Amniotic stem cell (primary cell): Measurements from ENCODE around the gene MYO1C.
"Not testable (repeated sequence)": the region's sequence is repeated elsewhere in the genome, so short reads cannot be mapped to it uniquely, and the experiment has no call there.

Experiments used
- DNase-seq: peaks from one replicate; lab custom pipeline; 2025; lab: John Stamatoyannopoulos, UW

MYO1C gene

DNA sequence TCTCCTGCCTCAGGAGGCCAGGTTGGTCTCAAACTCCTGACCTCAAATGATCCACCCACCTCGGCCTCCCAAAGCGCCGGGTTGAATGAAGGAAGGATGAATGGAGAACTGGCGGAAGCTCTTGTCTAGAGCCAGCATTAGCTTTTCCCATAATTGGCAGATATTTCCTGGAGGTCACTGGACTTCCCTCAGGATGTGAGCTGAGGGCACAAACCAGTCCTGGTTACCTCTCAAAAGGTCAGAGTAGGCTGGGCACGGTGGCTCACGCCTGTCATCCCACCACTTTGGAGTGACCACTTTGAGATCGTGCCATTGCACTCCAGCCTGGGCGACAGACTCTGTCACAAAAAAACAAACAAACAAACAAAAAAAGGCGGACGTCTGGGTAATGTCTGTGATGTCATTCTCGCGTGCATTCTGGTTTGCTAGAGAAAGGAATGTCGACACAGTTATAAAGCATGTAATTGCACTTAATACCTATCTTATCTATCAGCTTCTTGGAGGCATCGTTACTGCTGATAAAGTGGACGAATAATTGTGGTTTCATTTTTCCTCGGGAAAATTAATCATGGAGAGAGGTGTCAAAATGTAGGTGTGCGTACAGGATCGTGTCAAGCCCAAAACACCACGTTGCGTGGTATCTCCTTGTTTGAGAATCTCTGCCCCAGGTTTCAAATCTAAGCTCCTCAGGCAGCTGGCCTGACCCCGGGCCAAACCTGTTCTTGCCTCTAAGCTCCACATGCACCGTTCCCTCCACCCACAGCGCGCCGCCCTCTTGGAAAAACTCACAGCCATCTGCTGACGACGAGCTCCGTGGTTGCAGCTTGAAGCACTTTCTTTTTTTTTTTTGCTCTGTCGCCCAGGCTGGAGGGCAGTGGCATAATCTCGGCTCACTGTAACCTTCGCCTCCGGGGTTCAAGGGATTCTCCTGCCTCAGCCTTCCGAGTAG is 30.0 kb downstream of the MYO1C start:
- DNase-seq: no peak

DNA sequence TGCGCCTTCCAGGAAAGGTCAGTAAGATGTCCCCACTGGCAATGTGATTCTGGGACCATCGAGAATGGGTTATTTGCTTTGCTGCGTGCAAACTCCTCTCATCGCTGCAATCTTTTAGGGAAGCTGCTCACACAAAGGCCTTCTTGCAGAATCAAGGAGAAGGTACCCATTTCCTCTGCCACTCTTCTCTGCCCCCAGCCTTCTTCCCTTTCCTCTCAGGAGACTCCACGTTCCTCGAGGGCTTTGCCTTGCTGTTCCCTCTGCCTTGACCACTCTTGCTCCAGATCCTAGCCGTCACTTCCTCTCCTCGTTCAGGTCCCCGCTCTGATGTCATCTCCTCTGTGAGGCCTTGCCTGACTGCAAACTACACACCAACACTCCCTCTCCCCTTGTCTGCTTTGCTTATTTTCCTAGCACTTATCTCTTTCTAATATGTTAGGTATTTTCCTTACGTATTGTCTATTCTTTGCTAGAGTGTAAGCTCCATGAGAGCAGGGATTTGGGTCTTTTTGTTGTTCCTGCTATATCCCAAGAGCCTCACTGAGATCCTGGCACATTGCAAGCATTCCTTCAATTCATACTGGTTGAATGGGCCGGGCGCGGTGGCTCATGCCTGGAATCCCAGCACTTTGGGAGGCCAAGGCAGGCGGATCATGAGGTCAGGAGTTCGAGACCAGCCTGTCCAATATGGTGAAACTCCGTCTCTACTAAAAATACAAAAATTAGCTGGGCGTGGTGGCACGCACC is 31.1 kb downstream of the MYO1C start:
- no peak for DNase-seq

DNA sequence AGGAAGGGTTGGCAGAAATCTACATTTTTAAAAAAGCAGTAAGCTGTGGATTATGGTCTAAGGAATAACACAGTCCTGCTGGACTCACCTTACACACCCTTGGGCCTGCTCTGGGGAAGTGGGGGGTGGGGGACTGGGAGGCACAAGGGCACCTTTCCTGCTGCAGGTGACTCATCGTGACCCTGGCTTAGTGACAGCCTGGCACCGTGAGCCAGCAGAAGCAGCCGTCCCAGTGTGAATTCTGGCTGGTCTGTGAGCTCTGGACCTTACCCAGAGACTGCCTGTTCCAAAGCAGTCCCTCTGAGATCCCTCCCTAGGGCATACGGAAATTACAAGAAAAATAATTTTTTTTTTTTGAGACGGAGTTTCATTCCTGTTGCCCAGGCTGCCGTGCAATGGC is 32.3 kb downstream of the MYO1C start:
- DNase-seq: no peak

DNA sequence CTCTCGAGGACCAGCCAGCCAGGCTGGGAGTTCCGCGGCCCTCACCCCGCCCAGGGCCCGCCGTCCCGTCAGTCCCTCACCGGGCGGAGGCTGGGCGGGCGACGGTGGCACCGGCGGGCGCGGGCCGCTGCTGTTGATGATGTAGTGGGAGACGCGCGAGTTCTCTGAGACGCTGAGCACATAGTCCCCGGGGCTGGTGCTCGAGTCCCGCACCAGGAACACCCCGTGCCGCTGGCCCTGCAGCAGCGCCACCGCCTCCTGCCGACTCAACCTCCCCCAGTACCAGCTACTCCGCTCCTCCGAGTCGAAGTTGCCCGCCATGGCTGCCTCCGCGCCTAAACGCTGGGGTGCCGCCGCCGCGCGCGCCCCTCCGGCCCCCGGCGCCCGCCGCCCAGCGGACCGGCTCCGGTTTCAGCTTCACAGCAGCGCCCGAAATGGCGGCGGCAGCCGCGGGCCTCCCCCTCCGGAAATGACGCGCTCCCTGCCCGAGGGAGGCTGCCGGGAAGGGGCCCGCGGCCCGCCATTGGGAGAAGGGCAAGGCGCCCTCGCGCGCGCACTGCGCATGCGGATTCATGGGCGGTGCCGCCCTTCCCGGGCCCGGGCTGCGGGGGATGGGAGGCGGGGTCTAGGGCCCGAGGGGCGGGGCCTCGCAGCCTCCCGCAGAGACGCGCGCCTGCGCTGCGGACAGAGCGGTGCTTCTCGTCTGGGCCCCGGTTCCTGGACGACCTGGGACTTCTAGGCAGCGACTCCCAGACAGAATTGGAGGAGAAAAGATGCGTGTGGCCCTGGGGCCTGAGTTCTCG is 36.5 kb downstream of the MYO1C start, which contains the start of gene CRK:
TSS of gene CRK (minus strand) at position 436 of the 803 bp plus-strand sequence. CDS start at position 321, 115 bp downstream.
- DNase-seq: peak; percentile 70

DNA sequence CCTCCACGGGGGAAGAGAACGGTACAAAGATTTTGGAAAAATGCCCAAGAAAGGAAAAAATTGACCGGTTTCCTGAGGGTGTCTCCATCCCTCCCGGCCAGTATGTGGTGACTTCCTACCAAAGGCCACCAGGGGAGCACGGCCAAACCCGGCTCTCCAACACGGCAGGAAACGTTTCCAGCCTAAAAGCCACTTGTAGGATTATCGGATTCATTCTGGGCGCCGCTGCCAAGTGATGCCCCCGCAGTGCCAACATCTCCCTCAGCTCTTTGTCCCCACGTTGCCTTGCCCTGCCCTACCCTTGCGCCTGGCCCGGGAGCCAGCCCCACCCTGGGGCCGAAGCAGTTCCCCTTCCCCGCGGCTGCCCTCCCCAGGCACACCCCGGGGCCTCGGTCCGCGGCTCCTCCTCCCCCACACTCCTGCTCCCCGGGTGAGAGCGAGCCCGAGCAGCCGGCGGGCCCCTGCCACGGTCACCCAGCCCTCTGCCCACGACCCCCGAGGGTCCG is 37.1 kb downstream of the MYO1C start:
- peak; percentile 60 for DNase-seq

DNA sequence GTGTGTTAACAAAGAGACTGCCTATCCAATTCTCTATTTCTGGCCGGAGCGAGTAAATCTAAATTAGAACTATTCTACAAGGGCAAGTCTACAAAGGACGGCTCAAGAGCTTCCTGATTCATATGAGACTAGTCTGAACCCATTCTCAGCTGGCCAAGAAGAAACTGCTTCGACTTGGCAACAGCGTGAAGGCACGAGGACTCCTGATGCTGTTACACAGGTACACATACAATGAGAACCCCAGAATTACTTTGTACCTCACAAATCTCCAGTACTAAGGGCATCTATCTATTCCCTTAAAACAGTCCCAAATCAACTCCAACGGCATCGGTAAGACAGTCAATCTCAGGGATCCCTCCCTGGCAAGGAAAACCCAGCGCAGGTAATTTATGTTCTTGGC is 37.9 kb downstream of the MYO1C start:
- no peak for DNase-seq

DNA sequence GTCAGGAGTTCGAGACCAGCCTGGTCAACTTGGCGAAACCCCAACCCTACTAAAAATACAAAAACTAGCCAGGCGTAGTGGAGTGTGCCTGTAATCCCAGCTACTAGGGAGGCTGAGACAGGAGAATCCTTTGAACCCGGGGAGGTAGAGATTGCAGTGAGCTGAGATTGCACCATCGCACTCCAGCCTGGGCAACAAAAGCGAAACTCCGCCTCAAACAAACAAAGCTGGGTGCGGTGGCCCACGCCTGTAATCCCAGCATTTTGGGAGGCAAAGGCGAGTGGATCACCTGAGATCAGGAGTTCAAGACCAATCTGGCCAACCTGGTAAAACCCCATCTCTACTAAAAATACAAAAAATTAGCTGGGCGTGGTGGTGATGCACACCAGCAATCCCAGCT is 38.8 kb downstream of the MYO1C start:
- not testable (repeated sequence) for DNase-seq

DNA sequence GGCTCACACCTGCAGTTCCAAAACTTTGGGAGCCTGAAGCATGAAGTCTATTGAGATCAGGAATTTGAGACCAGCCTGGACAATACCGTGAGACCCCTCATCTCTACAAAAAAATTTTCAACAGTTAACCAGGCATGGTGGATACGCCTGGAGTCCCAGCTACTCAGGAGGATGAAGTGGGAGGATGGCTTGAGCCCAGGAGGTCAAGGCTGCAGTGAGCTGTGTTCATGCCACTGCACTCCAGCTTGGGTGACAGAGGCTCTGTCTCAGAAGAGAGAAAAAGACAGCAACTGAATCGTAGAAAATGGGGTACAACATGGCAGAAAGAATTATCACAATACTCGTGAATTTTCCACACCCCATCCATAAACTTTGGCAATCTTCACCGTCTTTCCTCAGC is 39.6 kb downstream of the MYO1C start:
- no peak for DNase-seq

DNA sequence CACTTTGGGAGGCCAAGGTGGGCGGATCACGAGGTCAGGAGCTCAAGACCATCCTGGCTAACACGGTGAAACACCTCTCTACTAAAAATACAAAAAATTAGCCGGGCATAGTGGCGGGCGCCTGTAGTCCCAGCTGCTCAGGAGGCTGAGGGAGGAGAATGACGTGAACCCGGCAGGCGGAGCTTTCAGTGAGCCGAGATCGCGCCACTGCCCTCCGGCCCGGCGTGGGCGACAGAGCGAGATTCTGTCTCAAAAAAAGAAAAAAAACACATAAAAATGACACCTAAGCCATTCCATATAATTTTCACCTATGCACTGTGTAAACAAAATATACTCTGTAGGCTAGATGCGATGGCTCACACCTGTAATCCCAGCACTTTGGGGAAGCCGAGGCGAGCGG is 42.2 kb downstream of the MYO1C start:
- not testable (repeated sequence) for DNase-seq

DNA sequence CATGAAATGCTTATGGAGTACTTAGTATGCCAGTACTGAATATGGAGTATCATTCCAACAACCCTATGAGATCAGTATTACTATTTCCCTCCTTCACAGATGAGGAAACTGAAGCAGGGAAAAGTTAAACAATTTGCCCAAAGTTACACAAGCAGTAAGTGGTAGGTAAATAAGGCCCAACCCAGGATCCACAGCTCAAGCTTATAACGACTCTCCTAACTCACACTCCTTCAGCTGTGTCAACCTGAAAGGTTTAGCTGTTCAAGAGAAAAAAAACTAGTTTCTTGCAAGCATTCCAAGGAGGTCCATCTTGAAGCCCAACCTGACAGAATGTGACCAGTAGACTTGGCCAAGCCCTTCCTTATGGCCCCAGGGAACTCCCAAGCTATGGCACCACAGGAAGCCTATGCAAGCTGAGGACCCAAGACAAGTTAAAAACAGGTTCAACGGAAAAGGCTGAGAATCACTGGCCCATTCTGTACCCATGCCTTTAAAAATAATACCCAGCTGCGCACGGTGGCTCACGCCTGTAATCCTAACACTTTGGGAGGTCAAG is 43.0 kb downstream of the MYO1C start:
- DNase-seq: no peak

DNA sequence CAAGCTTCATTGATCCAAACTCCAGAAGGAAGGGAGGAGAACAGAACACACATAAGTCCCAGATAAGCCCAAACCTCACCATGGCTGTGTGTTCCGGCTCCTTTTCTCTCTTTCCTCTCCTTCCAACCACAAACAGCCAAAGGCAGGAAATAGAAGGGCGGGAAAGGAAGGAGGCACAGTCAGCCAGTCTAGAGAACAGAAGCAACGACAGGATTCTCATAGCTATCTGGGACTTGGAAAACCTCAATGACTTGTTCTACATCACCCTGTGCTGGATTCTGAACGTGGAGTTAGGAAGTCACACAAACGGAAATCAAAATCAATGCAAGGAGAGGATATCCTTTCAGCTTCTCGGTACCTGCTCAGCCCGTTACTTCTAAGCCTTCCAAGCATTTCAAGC is 45.4 kb downstream of the MYO1C start:
- no peak for DNase-seq

DNA sequence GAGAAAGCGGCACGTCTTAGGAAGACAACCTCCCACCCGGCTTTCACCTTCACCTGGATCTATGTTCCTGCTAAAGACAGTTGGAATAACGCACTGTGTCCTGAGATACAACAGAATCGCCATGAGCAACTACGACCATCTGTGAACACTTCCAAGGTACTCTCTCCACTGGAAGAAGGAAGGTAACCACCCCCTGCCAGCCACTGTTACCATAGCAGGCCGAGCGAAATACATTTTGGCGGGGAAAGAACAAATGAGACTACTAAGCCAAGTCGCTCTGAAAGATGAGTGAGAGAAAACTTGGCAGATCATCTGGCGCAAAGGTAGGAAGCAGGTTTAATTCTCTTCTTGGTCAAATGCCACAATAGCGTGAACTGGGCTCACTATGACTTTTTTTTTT is 46.3 kb downstream of the MYO1C start:
- DNase-seq: no peak

DNA sequence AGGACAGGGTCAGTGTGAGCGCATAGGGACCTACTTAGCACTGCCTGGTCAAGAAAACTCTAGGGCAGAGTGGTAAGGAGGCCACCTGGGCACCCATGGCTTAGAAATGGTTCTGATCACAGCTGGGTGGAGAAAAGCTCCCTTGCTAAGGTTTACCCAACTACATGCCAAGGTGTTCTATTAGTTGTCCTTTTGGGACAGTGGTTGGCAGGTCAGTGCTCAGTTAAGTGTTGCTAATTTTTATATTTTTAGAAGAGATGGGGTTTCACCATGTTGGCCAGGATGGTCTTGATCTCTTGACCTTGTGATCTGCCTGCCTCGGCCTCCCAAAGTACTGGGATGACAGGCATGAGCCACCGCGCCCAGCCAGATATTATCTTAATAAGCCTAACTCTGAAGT is 46.8 kb downstream of the MYO1C start:
- DNase-seq: not testable (repeated sequence)

DNA sequence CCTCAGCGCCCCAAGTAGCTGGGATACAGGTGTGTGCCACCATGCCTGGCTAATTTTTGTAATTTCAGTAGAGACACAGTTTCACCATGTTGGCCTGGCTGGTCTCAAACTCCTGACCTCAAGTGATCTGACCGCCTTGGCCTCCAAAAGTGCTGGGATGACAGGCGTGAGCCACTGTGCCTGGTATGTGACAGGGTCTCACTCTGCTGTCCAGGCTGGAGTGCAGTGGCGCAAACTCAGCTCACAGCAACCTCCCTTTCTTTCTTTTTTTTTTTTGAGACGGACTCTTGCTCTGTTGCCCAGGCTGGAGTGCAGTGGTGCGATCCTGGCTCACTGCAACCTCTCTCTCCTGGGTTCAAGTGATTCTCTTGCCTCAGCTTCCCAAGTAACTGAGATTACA is 49.8 kb downstream of the MYO1C start:
- not testable (repeated sequence) for DNase-seq

DNA sequence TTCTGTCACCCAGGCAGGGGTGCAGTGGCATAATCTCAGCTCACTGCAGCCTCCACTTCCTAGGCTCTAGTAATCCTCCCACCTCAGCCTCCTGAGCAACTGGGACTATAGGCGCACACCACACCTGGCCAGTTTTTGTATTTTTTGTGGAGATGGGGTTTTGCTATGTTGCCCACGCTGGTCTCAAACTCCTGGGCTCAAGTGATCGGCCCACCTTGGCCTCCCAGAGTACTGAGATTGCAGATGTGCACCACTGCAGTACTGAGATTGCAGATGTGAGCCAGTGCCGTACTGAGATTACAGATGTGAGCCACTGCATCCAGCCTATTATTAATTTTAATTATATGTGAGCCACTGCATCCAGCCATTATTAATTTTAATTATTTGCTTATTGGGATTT is 50.3 kb downstream of the MYO1C start:
- DNase-seq: no peak

DNA sequence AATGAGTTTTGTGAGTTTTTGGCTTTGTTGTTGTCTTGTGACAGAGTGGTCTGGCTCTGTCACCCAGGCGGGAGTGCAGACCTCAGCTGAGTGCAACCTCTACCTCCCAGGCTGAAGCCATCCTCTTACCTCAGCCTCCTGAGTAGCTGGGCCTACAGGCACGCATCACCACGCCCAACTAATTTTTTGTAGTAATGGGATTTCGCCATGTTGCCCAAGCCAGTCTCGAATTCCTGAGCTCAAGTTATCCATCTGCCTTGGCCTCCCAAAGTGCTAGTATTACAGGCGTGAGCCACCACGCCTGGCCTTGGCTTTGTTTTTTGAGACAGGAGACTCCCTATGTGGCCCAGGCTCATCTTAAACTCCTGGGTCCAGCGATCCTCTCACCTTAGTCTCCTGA is 51.6 kb downstream of the MYO1C start:
- DNase-seq: no peak

DNA sequence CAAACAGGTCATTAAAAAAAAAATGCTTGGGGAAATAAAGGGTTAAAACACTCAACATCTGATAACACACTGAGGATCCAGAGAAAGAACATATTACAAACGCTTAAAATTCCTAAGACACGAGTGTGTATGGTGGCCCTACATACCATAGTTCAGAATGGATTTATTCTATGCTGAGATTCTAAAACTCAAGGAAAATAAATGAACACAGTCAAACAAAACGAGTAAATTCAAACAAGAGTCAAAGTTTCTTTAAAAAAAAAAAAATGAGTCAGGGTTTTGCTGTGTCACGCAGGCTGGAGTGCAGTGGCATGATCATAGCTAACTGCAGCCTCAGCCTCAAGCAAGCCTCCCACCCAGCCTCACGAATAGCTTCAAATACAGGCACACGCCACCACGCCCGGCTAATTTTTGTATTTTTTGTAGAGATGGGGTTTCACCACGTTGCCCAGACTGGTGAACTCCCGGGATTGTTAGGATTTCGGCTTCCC is 53.8 kb downstream of the MYO1C start:
- peak; percentile 76 for DNase-seq

DNA sequence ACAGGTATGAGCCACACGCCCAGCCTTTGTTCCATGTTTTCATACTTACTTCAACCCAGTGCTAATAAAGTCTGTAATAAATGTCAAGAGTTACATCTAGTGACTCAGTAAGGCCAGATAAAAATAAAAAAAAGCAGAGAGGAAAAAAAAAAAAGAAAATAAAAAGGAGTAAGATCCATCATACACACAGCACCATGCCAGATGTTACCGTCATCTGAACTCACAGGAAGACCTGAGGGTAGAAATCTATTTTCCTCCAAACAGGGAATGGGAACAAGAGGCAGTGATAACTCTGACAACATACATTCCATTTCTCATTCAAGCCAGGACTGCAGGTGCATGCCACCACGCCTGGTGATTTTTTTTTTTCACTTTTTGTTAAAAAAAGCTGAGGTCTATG is 57.2 kb downstream of the MYO1C start:
- DNase-seq: no peak

DNA sequence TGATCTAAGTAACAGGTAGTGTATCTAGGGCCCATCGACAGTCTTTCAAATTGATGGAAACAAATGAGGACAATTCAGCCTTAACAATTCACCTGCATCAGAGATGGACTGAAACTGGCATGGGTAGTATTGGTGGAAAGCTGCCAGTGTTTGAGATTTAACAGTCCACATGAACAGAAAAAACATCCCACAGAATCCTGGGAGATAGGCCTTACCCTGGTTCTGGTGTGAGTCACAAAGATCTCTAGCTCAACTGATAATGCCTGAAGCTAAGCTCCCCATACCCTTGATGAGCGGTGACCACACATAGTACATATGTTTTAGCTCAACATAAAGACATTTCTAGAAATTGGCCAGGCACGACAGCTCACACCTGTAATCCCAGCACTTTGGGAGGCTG is 58.3 kb downstream of the MYO1C start:
- no peak for DNase-seq

DNA sequence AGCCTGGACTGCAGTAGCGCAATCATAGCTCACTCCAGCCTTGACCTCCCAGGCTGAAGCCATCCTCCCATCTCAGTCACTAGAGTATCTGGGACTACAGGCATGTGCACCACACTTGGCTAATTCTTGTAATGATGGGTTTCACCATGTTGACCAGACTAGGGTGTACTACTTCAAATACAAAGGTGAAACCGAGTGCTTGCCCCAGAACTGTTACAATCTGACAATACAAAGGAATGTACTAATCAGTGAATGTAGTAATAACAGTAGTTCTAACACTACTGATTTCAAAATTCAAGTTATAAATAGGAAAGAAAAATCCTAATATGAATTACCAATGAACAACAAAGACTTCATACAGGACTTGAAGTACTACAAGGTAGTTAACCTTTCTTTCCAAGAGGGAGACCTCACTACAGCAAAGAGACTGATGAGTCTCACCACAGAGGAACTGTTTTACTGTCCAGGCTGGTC is 60.8 kb downstream of the MYO1C start:
- no peak for DNase-seq

DNA sequence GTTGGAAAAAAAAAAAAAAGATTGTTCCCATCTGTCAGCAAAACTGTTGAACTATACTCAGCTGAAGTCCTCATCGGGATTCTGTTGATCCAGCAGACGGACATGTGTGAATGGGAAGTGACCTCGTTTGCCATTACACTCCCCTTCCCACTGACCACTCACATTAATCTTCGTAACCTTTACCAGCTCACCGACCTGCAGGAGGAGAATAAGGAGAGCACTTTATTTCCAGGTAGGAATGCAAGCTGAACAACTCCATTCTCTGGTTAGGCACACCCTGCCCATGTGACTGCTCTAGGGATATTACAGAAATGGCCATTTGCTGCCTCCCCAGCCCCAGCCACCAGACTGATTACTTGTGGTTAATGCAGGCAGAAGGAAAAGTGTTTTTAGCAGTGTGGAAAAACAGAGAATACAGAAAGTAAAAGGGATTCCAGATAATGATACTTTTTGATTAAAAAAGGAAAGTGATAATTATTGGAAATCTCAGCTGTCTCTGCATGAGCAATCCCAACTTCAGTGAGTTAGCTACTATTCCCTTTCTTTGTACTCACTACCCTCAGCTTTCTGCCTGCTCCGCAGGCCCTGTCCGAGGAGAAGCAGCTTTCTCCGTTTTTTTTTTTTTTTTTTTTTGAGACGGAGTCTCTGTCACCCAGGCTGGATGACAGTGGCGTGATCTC is 68.9 kb downstream of the MYO1C start:
- DNase-seq: no peak
